ENCODE measurements around the gene DNAH7. TPM values are rescaled to one million over a fixed set of nuclear protein-coding genes. Genes with fewer than 3 reads are reported as not detected.

DNAH7 gene
- total and polyA plus RNA-seq, 2 donors (not counting 3 experiments of a cell fraction or from before 2014, with no cell fraction given) = 0.15 to 0.24 TPM

- DNase-seq (ENCODE audit: low read depth, low spot score) (no peak), FAIRE-seq (no peak)
- ChIA-PET CTCF (interaction anchor here (1.7 kb wide), 1 partner anchor 26 kb away, joined by 5 read pairs; no protein-coding TSS in a partner anchor), POLR2A (no interaction called here)
- no peak overlapping the region for H3K4me2 ChIP-seq (ENCODE audit: insufficient read depth, low read length)
- H3K9ac ChIP-seq (replicated peaks; ENCODE audit: extremely low read depth, insufficient read depth, low read length) = no peak overlapping the region
- no peaks in the 10 kb centered on the region for H3K9me3 ChIP-seq (replicated peaks; ENCODE audit: control insufficient read depth, insufficient read depth, low read length)
- no peak overlapping the region for H3K27ac ChIP-seq (ENCODE audit: insufficient read depth, low read depth, low read length)
- no peaks in the 10 kb centered on the region for H3K36me3 ChIP-seq (ENCODE audit: control insufficient read depth in 2 of 2, extremely low read depth in 1 of 2, insufficient read depth in 2 of 2, low read length in 2 of 2)
- no peak overlapping the region for H3K4me3 ChIP-seq (replicated peaks in 1 of 3; ENCODE audit: insufficient read depth in 1 of 3, low read depth in 1 of 3, low read length in 3 of 3)
- BruUV-seq (replicated peaks) = no TSS peak
- intact Hi-C loops (cut with micrococcal nuclease) = no loop called here
- TF ChIP-seq, protein P1, sequence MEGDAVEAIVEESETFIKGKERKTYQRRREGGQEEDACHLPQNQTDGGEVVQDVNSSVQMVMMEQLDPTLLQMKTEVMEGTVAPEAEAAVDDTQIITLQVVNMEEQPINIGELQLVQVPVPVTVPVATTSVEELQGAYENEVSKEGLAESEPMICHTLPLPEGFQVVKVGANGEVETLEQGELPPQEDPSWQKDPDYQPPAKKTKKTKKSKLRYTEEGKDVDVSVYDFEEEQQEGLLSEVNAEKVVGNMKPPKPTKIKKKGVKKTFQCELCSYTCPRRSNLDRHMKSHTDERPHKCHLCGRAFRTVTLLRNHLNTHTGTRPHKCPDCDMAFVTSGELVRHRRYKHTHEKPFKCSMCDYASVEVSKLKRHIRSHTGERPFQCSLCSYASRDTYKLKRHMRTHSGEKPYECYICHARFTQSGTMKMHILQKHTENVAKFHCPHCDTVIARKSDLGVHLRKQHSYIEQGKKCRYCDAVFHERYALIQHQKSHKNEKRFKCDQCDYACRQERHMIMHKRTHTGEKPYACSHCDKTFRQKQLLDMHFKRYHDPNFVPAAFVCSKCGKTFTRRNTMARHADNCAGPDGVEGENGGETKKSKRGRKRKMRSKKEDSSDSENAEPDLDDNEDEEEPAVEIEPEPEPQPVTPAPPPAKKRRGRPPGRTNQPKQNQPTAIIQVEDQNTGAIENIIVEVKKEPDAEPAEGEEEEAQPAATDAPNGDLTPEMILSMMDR (IDR thresholded peaks at IDR 0.05; ENCODE audit: extremely low read depth in 1 of 2, insufficient read depth in 1 of 2, low read depth in 1 of 2, low read length in 2 of 2) = no peak
- no peak for TF ChIP-seq POLR2A (IDR thresholded peaks at IDR 0.05; ENCODE audit: low read depth, low read length)
- dilution Hi-C loops (cut with MboI; ENCODE audit: extremely low pct_ligation_motif_present, low sequenced_read_pairs) = no loop called here
- H3K9me1 ChIP-seq (replicated peaks; ENCODE audit: control insufficient read depth, extremely low read depth, insufficient read depth, low read length) = no peaks in the 10 kb centered on the region
- peaks cover 12% of the 10 kb centered on the region for H3K4me1 ChIP-seq (ENCODE audit: control insufficient read depth, extremely low read depth, insufficient read depth, low read length)
- H3K79me2 ChIP-seq (ENCODE audit: control insufficient read depth, insufficient read depth, low read length) = no peaks in the 10 kb centered on the region
- H2AFZ ChIP-seq (ENCODE audit: low read depth, low read length) = no peak overlapping the region
- no peaks in the 10 kb centered on the region for H4K20me1 ChIP-seq (replicated peaks; ENCODE audit: control insufficient read depth, extremely low read depth, insufficient read depth, low read length)
- H3K27me3 ChIP-seq (ENCODE audit: control insufficient read depth in 2 of 2, insufficient read depth in 2 of 2, low read length in 2 of 2) = peaks cover 0 to 2% of the 10 kb centered on the region in 2 experiments
These were observed 35.0 kb upstream of the DNAH7 start for GRCh38 chr2:196103626-196104025.

- dilution Hi-C loops (cut with MboI; ENCODE audit: extremely low pct_ligation_motif_present, low sequenced_read_pairs) = no loop called here
- H2AFZ ChIP-seq (ENCODE audit: low read depth, low read length) = no peak overlapping the region
- H3K9me1 ChIP-seq (replicated peaks; ENCODE audit: control insufficient read depth, extremely low read depth, insufficient read depth, low read length) = no peaks in the 10 kb centered on the region
- intact Hi-C loops (cut with micrococcal nuclease) = no loop called here
- peaks cover 0 to 2% of the 10 kb centered on the region in 2 experiments for H3K27me3 ChIP-seq (ENCODE audit: control insufficient read depth in 2 of 2, insufficient read depth in 2 of 2, low read length in 2 of 2)
- ChIA-PET CTCF (interaction anchor here (0.7 to 1.7 kb wide), 4 partner anchors 11 to 63 kb away, joined by 3 to 5 read pairs (median 3); no protein-coding TSS in a partner anchor), POLR2A (no interaction called here)
- H3K36me3 ChIP-seq (ENCODE audit: control insufficient read depth in 2 of 2, extremely low read depth in 1 of 2, insufficient read depth in 2 of 2, low read length in 2 of 2) = no peaks in the 10 kb centered on the region
- no peaks in the 10 kb centered on the region for H3K9me3 ChIP-seq (replicated peaks; ENCODE audit: control insufficient read depth, insufficient read depth, low read length)
- no peaks in the 10 kb centered on the region for H3K79me2 ChIP-seq (ENCODE audit: control insufficient read depth, insufficient read depth, low read length)
- DNase-seq (ENCODE audit: low read depth, low spot score) = no peak
- no peak overlapping the region for H3K4me2 ChIP-seq (ENCODE audit: insufficient read depth, low read length)
- BruUV-seq (replicated peaks) = no TSS peak
- no peak for TF ChIP-seq POLR2AphosphoS5 (IDR thresholded peaks at IDR 0.05; ENCODE audit: insufficient read depth, low read depth, low read length)
- TF ChIP-seq MYC (IDR thresholded peaks at IDR 0.05; ENCODE audit: low read depth, low read length) = no peak
- no peak for TF ChIP-seq EZH2 (IDR thresholded peaks at IDR 0.05; ENCODE audit: borderline replicate concordance, low read depth, low read length, severe bottlenecking)
- no peak for TF ChIP-seq GATA2 (IDR thresholded peaks at IDR 0.05; ENCODE audit: insufficient read depth, insufficient read length, low read depth, low read length)
- no peak for TF ChIP-seq JUN (IDR thresholded peaks at IDR 0.05; ENCODE audit: borderline replicate concordance, insufficient read depth, insufficient read length, low read depth)
- TF ChIP-seq, protein P1 (IDR thresholded peaks at IDR 0.05; ENCODE audit: extremely low read depth in 1 of 2, insufficient read depth in 1 of 2, low read depth in 1 of 2, low read length in 2 of 2) = no peak
- no peak for TF ChIP-seq FOS (IDR thresholded peaks at IDR 0.05; ENCODE audit: borderline replicate concordance, insufficient read depth, low read length)
- no peak for TF ChIP-seq POLR2A (IDR thresholded peaks at IDR 0.05; ENCODE audit: low read depth, low read length)
- TF ChIP-seq, protein P2, sequence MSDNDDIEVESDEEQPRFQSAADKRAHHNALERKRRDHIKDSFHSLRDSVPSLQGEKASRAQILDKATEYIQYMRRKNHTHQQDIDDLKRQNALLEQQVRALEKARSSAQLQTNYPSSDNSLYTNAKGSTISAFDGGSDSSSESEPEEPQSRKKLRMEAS (IDR thresholded peaks at IDR 0.05; ENCODE audit: insufficient read depth, insufficient read length) = no peak
- FAIRE-seq = no peak
- no peak overlapping the region for H3K4me3 ChIP-seq (replicated peaks in 1 of 3; ENCODE audit: insufficient read depth in 1 of 3, low read depth in 1 of 3, low read length in 3 of 3)
- H4K20me1 ChIP-seq (replicated peaks; ENCODE audit: control insufficient read depth, extremely low read depth, insufficient read depth, low read length) = no peaks in the 10 kb centered on the region
- H3K27ac ChIP-seq (ENCODE audit: insufficient read depth, low read depth, low read length) = no peak overlapping the region
- H3K4me1 ChIP-seq (ENCODE audit: control insufficient read depth, extremely low read depth, insufficient read depth, low read length) = peaks cover 12% of the 10 kb centered on the region
- no peak overlapping the region for H3K9ac ChIP-seq (replicated peaks; ENCODE audit: extremely low read depth, insufficient read depth, low read length)
These were observed 32.8 kb upstream of the DNAH7 start for GRCh38 chr2:196101325-196101991.
